ENCODE measurements around the gene CANT1.
"Not testable (repeated sequence)": the region's sequence is repeated elsewhere in the genome, so short reads cannot be mapped to it uniquely, and the experiment has no call there.

CANT1 gene

DNA sequence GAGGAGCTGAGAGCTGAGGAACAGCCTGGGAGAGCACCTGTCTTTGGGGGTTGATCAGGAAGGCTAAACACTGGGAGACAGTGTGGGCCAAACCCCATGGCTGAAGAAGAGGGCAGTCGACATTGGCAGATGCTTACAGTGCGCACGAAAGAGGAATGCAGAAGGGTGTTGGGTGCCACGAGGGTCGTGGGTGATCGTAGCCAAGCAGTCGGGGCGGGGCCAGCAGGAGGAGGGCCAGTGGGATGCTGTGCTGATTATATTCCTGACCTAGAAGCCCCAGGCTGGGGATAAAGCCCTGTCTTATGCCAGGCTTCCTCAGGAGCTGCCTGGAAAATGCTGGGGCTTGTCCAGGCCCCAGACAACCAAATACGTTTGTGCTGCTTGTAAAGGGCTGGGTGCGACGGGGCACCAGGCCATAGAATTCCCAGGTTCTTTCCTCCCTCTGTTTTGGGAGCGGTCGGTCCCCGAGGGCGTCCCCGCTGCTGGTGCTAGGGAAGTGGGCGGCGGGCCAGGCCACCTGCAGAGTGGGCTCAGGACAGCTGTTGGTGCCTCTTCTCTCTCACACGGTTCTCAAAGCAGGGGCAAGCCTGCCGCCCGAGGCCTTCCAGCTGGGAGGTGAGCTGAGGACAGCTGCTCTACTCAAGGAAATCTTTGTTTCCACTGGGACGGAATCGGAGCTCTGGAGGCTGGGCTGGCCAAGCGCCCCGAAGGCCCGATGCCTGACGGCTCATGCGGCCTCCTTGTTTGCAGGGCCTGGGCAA is 24.4 kb upstream of the CANT1 start:
- Histone ChIP-seq H3K4me3 (no peak overlapping the region), H3K9me3 (ENCODE audit: low read depth, low read length) (no peaks in the 10 kb centered on the region), H3K27ac (no peak overlapping the region), H3K9ac (ENCODE audit: insufficient read length) (no peak overlapping the region), H3K36me3 (ENCODE audit: insufficient read depth, low read length) (no peaks in the 10 kb centered on the region)
- DNase-seq (ENCODE audit: low read depth, low spot score), result no peak
- TF ChIP-seq EZH2 (IDR thresholded peaks at IDR 0.05), result no peak
- TF ChIP-seq POLR2AphosphoS5 (IDR thresholded peaks at IDR 0.05; ENCODE audit: borderline replicate concordance, low read depth, low read length), result no peak
- TF ChIP-seq FOXP2 (optimal IDR thresholded peaks at IDR 0.05; ENCODE audit: control extremely low read depth, extremely low read length, insufficient read depth), result no peak

DNA sequence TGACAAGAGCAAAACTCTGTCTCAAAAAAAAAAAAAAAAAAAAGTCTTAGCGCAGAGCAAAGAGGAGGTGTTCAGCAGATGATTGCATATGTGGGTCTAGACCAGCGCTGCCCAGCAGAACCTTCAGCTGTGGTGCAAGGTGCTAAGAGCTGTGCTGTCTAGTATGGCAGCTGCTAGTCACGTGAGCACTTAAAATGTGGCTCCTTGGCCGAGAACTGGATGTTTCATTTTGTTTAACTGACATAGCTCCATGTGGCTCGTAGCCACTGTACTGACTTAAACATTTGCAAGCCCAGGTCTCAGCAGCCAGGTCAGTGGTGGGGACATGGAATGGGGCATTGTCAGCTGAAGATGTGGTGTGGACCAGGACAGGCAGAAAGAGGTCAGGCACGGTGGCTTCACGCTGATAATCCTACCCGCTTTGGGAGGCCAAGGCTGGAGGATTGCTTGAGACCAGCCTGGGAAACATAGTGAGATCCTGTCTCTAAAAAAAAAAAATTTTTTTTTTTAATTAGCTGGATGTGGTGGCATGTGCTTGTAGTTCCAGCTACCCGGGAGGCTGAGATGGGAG is 23.6 kb upstream of the CANT1 start:
- TF ChIP-seq POLR2AphosphoS5 (IDR thresholded peaks at IDR 0.05; ENCODE audit: borderline replicate concordance, low read depth, low read length) (no peak), EZH2 (IDR thresholded peaks at IDR 0.05) (no peak), FOXP2 (optimal IDR thresholded peaks at IDR 0.05; ENCODE audit: control extremely low read depth, extremely low read length, insufficient read depth) (no peak)
- H3K9ac ChIP-seq (ENCODE audit: insufficient read length), result no peak overlapping the region
- H3K9me3 ChIP-seq (ENCODE audit: low read depth, low read length), result no peaks in the 10 kb centered on the region
- no peak for DNase-seq (ENCODE audit: low read depth, low spot score)
- H3K4me3 ChIP-seq, result no peak overlapping the region
- no peak overlapping the region for H3K27ac ChIP-seq
- no peaks in the 10 kb centered on the region for H3K36me3 ChIP-seq (ENCODE audit: insufficient read depth, low read length)

DNA sequence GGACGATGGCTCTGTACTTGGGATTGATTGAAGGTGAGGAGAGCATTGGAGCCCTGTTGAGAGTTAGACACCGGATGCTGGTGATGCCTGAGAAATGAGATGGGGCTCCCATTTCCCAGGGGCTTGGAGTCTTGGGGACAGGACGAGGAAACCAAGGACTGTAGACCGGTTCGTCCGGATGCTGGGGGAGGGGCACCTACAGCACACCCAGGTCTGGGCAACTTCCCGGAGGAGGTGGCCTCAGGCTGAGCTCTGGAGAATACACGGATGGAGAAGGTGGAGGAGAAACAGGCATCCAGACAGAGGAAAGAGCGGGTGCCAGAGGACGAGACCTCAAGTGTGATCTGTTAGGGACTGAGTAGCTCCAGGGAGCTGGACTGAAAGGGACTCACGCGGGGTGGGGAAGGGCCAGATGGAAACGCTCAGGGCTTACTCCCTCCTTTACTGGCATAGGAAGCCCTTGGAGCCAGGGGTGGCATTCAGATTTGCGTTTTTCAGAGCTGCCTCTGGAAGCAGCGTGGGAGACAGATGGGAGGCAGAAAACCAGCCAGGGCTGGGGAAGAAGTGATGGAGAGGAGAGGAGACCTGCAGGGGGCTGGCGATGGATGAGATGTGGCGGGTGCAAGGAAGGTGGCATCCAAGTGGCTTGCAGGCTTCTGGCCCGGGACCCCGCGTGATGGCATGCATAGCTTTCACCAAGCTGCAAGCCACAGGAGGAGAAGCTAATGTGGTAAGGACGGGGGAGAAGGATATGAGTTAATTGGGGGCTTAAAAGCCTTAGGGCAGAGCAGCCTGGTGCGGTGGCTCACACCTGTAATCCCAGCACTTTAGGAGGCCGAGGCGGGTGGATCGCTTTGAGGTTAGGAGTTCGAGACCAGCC is 22.7 kb upstream of the CANT1 start:
- no peaks in the 10 kb centered on the region for H3K36me3 ChIP-seq (ENCODE audit: insufficient read depth, low read length)
- H3K4me3 ChIP-seq, result no peak overlapping the region
- no peak overlapping the region for H3K9ac ChIP-seq (ENCODE audit: insufficient read length)
- no peak for DNase-seq (ENCODE audit: low read depth, low spot score)
- H3K9me3 ChIP-seq (ENCODE audit: low read depth, low read length), result no peaks in the 10 kb centered on the region
- H3K27ac ChIP-seq, result no peak overlapping the region
- TF ChIP-seq POLR2AphosphoS5 (IDR thresholded peaks at IDR 0.05; ENCODE audit: borderline replicate concordance, low read depth, low read length) (no peak), FOXP2 (optimal IDR thresholded peaks at IDR 0.05; ENCODE audit: control extremely low read depth, extremely low read length, insufficient read depth) (no peak), EZH2 (IDR thresholded peaks at IDR 0.05) (no peak)

- not testable (repeated sequence) for H3K9ac ChIP-seq (ENCODE audit: insufficient read length); H3K4me3 ChIP-seq; H3K27ac ChIP-seq; H3K36me3 ChIP-seq (ENCODE audit: insufficient read depth, low read length); H3K9me3 ChIP-seq (ENCODE audit: low read depth, low read length); DNase-seq (ENCODE audit: low read depth, low spot score)
Observed at GRCh38 chr17:79030636-79031035, 21.1 kb upstream of the CANT1 start.

GRCh38 chr17:79029327-79030009 is 19.9 kb upstream of the CANT1 start:
- no peaks in the 10 kb centered on the region for H3K9me3 ChIP-seq (ENCODE audit: low read depth, low read length)
- H3K4me3 ChIP-seq, result no peak overlapping the region
- TF ChIP-seq EZH2 (IDR thresholded peaks at IDR 0.05) (no peak), FOXP2 (optimal IDR thresholded peaks at IDR 0.05; ENCODE audit: control extremely low read depth, extremely low read length, insufficient read depth) (no peak), POLR2AphosphoS5 (IDR thresholded peaks at IDR 0.05; ENCODE audit: borderline replicate concordance, low read depth, low read length) (no peak)
- no peak overlapping the region for H3K9ac ChIP-seq (ENCODE audit: insufficient read length)
- no peak for DNase-seq (ENCODE audit: low read depth, low spot score)
- H3K27ac ChIP-seq, result no peak overlapping the region
- H3K36me3 ChIP-seq (ENCODE audit: insufficient read depth, low read length), result no peaks in the 10 kb centered on the region

DNA sequence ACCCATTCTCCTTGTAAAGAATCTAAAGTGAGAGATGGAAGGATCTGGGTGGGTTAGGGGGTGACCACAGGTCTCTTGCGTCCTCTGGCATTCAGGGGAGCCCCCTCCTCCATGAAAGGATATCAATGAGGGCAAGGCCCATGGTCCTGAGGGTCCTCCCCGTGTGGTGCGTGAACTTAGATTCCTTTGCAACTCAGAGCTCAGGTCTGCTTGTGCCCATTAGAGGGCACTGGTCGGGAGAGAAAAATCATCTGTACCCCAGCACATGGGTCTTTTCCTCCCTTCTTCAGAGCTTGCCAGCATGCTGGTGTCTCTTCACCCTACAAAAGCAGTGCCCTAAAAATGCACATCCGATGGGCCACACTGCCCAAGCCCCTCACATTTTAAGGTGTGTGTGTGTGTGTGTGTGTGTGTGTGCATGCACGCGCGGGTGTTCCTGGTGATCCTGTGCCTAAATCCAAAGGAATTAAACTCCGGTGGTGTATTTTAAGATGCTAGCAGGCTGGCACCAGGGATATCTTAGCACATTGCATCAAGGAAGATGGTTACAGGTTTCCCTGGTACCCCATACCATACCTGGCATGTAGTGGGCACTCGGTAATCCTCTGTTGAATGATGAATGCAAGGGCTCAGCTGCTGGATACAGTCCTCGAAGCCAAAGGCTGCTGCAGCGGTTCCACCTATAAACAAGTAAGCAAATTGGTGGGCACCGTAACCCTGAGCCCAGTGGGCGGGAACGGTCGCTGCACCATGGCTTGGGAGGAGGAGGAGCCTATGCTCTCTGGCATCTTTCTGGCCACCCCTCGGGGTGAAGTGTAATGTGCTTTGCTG is 19.1 kb upstream of the CANT1 start:
- DNase-seq (ENCODE audit: low read depth, low spot score), result no peak
- no peaks in the 10 kb centered on the region for H3K36me3 ChIP-seq (ENCODE audit: insufficient read depth, low read length)
- no peaks in the 10 kb centered on the region for H3K9me3 ChIP-seq (ENCODE audit: low read depth, low read length)
- no peak overlapping the region for H3K27ac ChIP-seq
- H3K9ac ChIP-seq (ENCODE audit: insufficient read length), result no peak overlapping the region
- no peak for TF ChIP-seq EZH2 (IDR thresholded peaks at IDR 0.05)
- no peak overlapping the region for H3K4me3 ChIP-seq

GRCh38 chr17:79027925-79028491 is 18.4 kb upstream of the CANT1 start:
- Histone ChIP-seq H3K27ac (no peak overlapping the region), H3K4me3 (no peak overlapping the region), H3K36me3 (ENCODE audit: insufficient read depth, low read length) (no peaks in the 10 kb centered on the region), H3K9me3 (ENCODE audit: low read depth, low read length) (no peaks in the 10 kb centered on the region), H3K9ac (ENCODE audit: insufficient read length) (no peak overlapping the region)
- TF ChIP-seq FOXP2 (optimal IDR thresholded peaks at IDR 0.05; ENCODE audit: control extremely low read depth, extremely low read length, insufficient read depth) (no peak), EZH2 (IDR thresholded peaks at IDR 0.05) (no peak), POLR2AphosphoS5 (IDR thresholded peaks at IDR 0.05; ENCODE audit: borderline replicate concordance, low read depth, low read length) (no peak)
- DNase-seq (ENCODE audit: low read depth, low spot score), result no peak
